ENCODE measurements around the gene TGFB1I1.
A peak's percentile ranks its signal among the peaks of the same experiment; 100 is the strongest.
"Not testable (repeated sequence)": the region's sequence is repeated elsewhere in the genome, so short reads cannot be mapped to it uniquely, and the experiment has no call there.

Gene TGFB1I1

GRCh38 chr16:31471241-31471874 lies 594 bp upstream of the TGFB1I1 start:
- no peak for DNase-seq (ENCODE audit: low spot score)

GRCh38 chr16:31472709-31473203 lies 804 bp downstream of the TGFB1I1 start:
- peak; percentile 95 for DNase-seq (ENCODE audit: low spot score)

- DNase-seq (ENCODE audit: low spot score), result no peak
Measured at GRCh38 chr16:31473264-31473984, 1.5 kb downstream of the TGFB1I1 start.

GRCh38 chr16:31474173-31474714 lies 2.3 kb downstream of the TGFB1I1 start:
- no peak for DNase-seq (ENCODE audit: low spot score)

- no peak for DNase-seq (ENCODE audit: low spot score)
Measured at GRCh38 chr16:31474773-31475738, 3.1 kb downstream of the TGFB1I1 start.

- DNase-seq (ENCODE audit: low spot score), result no peak
Measured at GRCh38 chr16:31475946-31476302, 4.0 kb downstream of the TGFB1I1 start.

GRCh38 chr16:31476303-31477219 lies 4.6 kb downstream of the TGFB1I1 start:
- no peak for DNase-seq (ENCODE audit: low spot score)

GRCh38 chr16:31477220-31478216 lies 5.6 kb downstream of the TGFB1I1 start:
- DNase-seq (ENCODE audit: low spot score), result no peak

- DNase-seq (ENCODE audit: low spot score), result no peak
Measured at GRCh38 chr16:31478956-31479355, 7.0 kb downstream of the TGFB1I1 start.

- DNase-seq (ENCODE audit: low spot score), result no peak
Measured at GRCh38 chr16:31479751-31480150, 7.8 kb downstream of the TGFB1I1 start.

GRCh38 chr16:31480851-31481536 lies 9.0 kb downstream of the TGFB1I1 start:
- DNase-seq (ENCODE audit: low spot score), result no peak

GRCh38 chr16:31483081-31483480 lies 11.1 kb downstream of the TGFB1I1 start, which contains the start of gene SLC5A2:
TSS of gene SLC5A2 (plus strand) at chr16:31483123. CDS start at chr16:31483137, 14 bp downstream.
- DNase-seq (ENCODE audit: low spot score), result no peak

GRCh38 chr16:31484048-31484447 lies 12.1 kb downstream of the TGFB1I1 start:
- not testable (repeated sequence) for DNase-seq (ENCODE audit: low spot score)

- DNase-seq (ENCODE audit: low spot score), result no peak
Measured at GRCh38 chr16:31484491-31485171, 12.7 kb downstream of the TGFB1I1 start.

GRCh38 chr16:31485571-31485970 lies 13.6 kb downstream of the TGFB1I1 start:
- DNase-seq (ENCODE audit: low spot score), result no peak

GRCh38 chr16:31486045-31486444 lies 14.1 kb downstream of the TGFB1I1 start:
- no peak for DNase-seq (ENCODE audit: low spot score)

- no peak for DNase-seq (ENCODE audit: low spot score)
Measured at GRCh38 chr16:31487071-31487719, 15.2 kb downstream of the TGFB1I1 start.

Data from COLO829 (cell line).